Mammary epithelial cell (primary cell): ENCODE results near the gene PLPPR1.

ENCODE experiments used
- EZH2 ChIP-seq: IDR thresholded peaks from 2 replicates; pipeline ENCODE4 v1.6.1; 2012; ENCODE audit warnings: low read length, inconsistent platforms, borderline replicate concordance
- TF ChIP-seq, protein P1 (sequence below), 2 donors: IDR thresholded peaks in 1 of 2; conservative IDR thresholded peaks in 1 of 2; 2 replicates each; pipeline ENCODE4 v1.5.1; 2011 to 2012; ENCODE audit warnings: inconsistent platforms in 2 of 2, low read length in 2 of 2, mild to moderate bottlenecking in 2 of 2, control low read depth in 1 of 2, low read depth in 1 of 2; ENCODE audit not compliant: insufficient read depth in 1 of 2; ENCODE audit errors: extremely low read depth in 1 of 2

DNA sequence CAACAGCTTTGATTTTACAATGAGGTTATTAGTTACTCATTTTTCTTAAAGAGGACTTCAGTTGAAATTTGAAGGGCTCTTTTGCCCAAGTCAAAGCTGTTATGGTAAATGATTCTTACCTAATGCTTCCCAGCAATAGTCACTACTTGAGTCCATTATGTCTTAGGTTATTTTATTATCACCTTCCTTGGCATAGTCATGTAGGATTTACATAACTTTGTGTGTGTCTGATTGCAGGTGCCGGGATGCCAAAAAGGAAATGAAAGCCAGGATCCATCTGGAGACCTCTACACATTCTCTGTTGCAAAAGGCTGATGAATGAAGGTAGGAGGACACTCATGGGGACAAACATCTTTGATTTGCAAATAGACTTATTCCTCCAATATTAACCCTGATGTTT lies 38.8 kb upstream of the PLPPR1 start:
- TF ChIP-seq, protein P1, sequence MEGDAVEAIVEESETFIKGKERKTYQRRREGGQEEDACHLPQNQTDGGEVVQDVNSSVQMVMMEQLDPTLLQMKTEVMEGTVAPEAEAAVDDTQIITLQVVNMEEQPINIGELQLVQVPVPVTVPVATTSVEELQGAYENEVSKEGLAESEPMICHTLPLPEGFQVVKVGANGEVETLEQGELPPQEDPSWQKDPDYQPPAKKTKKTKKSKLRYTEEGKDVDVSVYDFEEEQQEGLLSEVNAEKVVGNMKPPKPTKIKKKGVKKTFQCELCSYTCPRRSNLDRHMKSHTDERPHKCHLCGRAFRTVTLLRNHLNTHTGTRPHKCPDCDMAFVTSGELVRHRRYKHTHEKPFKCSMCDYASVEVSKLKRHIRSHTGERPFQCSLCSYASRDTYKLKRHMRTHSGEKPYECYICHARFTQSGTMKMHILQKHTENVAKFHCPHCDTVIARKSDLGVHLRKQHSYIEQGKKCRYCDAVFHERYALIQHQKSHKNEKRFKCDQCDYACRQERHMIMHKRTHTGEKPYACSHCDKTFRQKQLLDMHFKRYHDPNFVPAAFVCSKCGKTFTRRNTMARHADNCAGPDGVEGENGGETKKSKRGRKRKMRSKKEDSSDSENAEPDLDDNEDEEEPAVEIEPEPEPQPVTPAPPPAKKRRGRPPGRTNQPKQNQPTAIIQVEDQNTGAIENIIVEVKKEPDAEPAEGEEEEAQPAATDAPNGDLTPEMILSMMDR (conservative IDR thresholded peaks at IDR 0.05 in 1 of 2, IDR thresholded peaks at IDR 0.05 in 1 of 2; ENCODE audit: extremely low read depth in 1 of 2, insufficient read depth in 1 of 2, low read depth in 1 of 2, low read length in 2 of 2): no peak
- no peak for TF ChIP-seq EZH2
